Measurements from ENCODE around the gene EHMT1.

The EHMT1 gene

GRCh38 chr9:137590123-137590468 is 28.7 kb upstream of the EHMT1 start:
- peaks cover 9% of the 10 kb centered on the region for H4K20me1 ChIP-seq (ENCODE audit: insufficient read depth, low read length, poor library complexity, severe bottlenecking)
- no peak overlapping the region for H3K4me2 ChIP-seq (ENCODE audit: low read depth, low read length, poor library complexity, severe bottlenecking)
- TF ChIP-seq EZH2phosphoT487 (IDR thresholded peaks at IDR 0.05; ENCODE audit: borderline replicate concordance): no peak
- TF ChIP-seq, protein P1, sequence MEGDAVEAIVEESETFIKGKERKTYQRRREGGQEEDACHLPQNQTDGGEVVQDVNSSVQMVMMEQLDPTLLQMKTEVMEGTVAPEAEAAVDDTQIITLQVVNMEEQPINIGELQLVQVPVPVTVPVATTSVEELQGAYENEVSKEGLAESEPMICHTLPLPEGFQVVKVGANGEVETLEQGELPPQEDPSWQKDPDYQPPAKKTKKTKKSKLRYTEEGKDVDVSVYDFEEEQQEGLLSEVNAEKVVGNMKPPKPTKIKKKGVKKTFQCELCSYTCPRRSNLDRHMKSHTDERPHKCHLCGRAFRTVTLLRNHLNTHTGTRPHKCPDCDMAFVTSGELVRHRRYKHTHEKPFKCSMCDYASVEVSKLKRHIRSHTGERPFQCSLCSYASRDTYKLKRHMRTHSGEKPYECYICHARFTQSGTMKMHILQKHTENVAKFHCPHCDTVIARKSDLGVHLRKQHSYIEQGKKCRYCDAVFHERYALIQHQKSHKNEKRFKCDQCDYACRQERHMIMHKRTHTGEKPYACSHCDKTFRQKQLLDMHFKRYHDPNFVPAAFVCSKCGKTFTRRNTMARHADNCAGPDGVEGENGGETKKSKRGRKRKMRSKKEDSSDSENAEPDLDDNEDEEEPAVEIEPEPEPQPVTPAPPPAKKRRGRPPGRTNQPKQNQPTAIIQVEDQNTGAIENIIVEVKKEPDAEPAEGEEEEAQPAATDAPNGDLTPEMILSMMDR (conservative IDR thresholded peaks at IDR 0.05; ENCODE audit: low read length): no peak
- no peaks in the 10 kb centered on the region for H3K9me2 ChIP-seq (replicated peaks; ENCODE audit: low read depth, low read length)
- peak overlapping the region; percentile 84 for H3K4me3 ChIP-seq (ENCODE audit: low read length, poor library complexity, severe bottlenecking)
- H3K36me3 ChIP-seq (ENCODE audit: insufficient read depth, low read length): no peaks in the 10 kb centered on the region
- H3K79me2 ChIP-seq (ENCODE audit: insufficient read depth, low read length): peaks cover 28% of the 10 kb centered on the region
- H3K9me3 ChIP-seq (ENCODE audit: insufficient read depth, low read depth, low read length): no peaks in the 10 kb centered on the region
- no peaks in the 10 kb centered on the region for H3K27me3 ChIP-seq (ENCODE audit: insufficient read depth, low read length, poor library complexity, severe bottlenecking)
- H3K9ac ChIP-seq (ENCODE audit: low read depth, low read length, poor library complexity, severe bottlenecking): no peak overlapping the region
- H3K4me1 ChIP-seq (ENCODE audit: insufficient read depth, low read length, poor library complexity, severe bottlenecking): peaks cover 10% of the 10 kb centered on the region
- no peaks in the 10 kb centered on the region for H3F3A ChIP-seq (ENCODE audit: low read depth)
- H2AFZ ChIP-seq (ENCODE audit: low read length): no peak overlapping the region

DNA sequence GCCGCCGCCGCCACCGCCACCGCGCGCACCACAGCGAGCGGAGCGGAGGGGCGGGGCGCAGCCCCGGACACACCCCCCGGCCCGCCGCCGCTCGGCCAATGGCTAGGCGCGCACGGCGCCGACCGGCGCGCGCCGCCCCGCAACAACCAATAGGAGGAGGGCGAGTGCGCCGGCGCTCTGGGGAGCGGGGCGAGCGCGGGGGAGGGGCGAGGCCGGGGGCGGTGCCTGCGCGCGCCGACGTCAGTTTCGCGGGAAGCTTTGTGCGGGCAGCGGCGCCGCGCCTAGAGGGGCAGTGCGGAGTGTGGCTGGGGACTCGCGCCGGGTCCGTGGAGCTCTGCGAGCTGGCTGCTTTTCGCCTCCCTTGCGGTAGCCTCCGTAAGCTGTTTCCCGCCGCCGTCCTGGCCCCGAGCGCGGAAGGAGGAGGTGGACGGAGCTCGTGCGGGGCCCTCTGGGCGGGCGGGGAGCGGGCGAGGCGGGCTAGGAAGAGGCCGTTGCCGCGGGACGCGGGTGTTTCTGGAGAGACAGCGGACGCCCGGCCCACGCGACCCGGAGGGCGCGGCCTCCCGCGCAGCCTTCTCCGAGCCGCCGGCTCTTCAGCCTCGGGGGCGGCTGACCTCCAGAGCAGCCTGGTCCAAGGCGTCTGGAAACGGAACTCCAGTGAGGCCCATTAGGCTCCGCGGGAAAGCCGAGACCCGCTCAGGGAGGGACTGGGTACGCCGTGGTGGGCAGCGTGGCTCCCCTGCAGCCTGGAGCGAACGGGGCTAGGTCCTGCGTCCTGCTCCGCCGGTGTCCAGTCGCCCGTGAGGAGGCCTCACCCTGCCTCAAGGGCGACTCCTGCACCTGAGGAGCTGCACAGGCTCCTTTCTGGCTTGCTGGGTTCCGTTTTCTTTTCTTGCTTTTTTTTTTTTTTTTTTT is 28.1 kb upstream of the EHMT1 start, which contains the start of gene ZMYND19:
ZMYND19 (minus strand) TSS at position 44 of the 915 bp plus-strand sequence. CDS start 249 bp downstream, outside the sequence.
- Histone ChIP-seq H4K20me1 (ENCODE audit: insufficient read depth, low read length, poor library complexity, severe bottlenecking) (peaks cover 9% of the 10 kb centered on the region), H3K79me2 (ENCODE audit: insufficient read depth, low read length) (peaks cover 28% of the 10 kb centered on the region), H3K9me3 (ENCODE audit: insufficient read depth, low read depth, low read length) (no peaks in the 10 kb centered on the region), H3F3A (ENCODE audit: low read depth) (no peaks in the 10 kb centered on the region), H3K4me3 (ENCODE audit: low read length, poor library complexity, severe bottlenecking) (peak within 1 kb of the TSS; percentile 93), H3K27me3 (ENCODE audit: insufficient read depth, low read length, poor library complexity, severe bottlenecking) (no peaks in the 10 kb centered on the region), H3K4me1 (ENCODE audit: insufficient read depth, low read length, poor library complexity, severe bottlenecking) (peaks cover 10% of the 10 kb centered on the region), H3K4me2 (ENCODE audit: low read depth, low read length, poor library complexity, severe bottlenecking) (peak within 1 kb of the TSS; percentile 91), H2AFZ (ENCODE audit: low read length) (peak within 1 kb of the TSS; percentile 92), H3K36me3 (ENCODE audit: insufficient read depth, low read length) (no peaks in the 10 kb centered on the region), H3K9ac (ENCODE audit: low read depth, low read length, poor library complexity, severe bottlenecking) (peak within 1 kb of the TSS; percentile 77), H3K9me2 (replicated peaks; ENCODE audit: low read depth, low read length) (no peaks in the 10 kb centered on the region)
- TF ChIP-seq, protein P1 (conservative IDR thresholded peaks at IDR 0.05; ENCODE audit: low read length): no peak
- TF ChIP-seq EZH2phosphoT487 (IDR thresholded peaks at IDR 0.05; ENCODE audit: borderline replicate concordance): no peak

DNA sequence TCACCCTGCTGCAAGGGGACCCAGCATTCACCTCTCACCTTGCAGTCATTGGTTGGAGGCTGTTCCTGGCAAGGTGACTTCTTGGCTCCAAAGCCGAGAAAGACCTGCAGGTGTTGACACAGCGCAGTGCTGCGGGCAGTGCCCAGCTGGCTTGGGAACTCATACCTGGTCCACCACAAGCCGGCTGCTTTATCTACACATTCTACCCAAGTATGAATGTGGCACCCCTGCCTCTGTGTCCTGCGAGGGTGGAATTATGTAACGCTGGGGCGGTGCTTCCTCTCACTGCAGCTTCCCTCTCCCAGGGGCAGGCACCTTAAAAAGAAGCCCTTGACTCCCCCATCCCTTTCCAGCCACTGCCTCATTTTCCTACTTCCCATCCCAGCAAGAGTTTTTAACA is 26.0 kb upstream of the EHMT1 start:
- Histone ChIP-seq H3K9me3 (ENCODE audit: insufficient read depth, low read depth, low read length) (no peaks in the 10 kb centered on the region), H3K4me3 (ENCODE audit: low read length, poor library complexity, severe bottlenecking) (no peak overlapping the region), H3K9me2 (replicated peaks; ENCODE audit: low read depth, low read length) (no peaks in the 10 kb centered on the region), H3K4me2 (ENCODE audit: low read depth, low read length, poor library complexity, severe bottlenecking) (no peak overlapping the region), H2AFZ (ENCODE audit: low read length) (no peak overlapping the region), H3K9ac (ENCODE audit: low read depth, low read length, poor library complexity, severe bottlenecking) (no peak overlapping the region), H3K79me2 (ENCODE audit: insufficient read depth, low read length) (peaks cover 20% of the 10 kb centered on the region), H3K27me3 (ENCODE audit: insufficient read depth, low read length, poor library complexity, severe bottlenecking) (no peaks in the 10 kb centered on the region), H3K36me3 (ENCODE audit: insufficient read depth, low read length) (no peaks in the 10 kb centered on the region), H4K20me1 (ENCODE audit: insufficient read depth, low read length, poor library complexity, severe bottlenecking) (peaks cover 9% of the 10 kb centered on the region), H3F3A (ENCODE audit: low read depth) (no peaks in the 10 kb centered on the region), H3K4me1 (ENCODE audit: insufficient read depth, low read length, poor library complexity, severe bottlenecking) (peaks cover 10% of the 10 kb centered on the region)
- no peak for TF ChIP-seq EZH2phosphoT487 (IDR thresholded peaks at IDR 0.05; ENCODE audit: borderline replicate concordance)
- TF ChIP-seq, protein P1 (conservative IDR thresholded peaks at IDR 0.05; ENCODE audit: low read length): no peak

All from Loucy (cell line).